HG03469 (cell line): ENCODE results near the gene KCNN2.

Experiments
- ATAC-seq: cut with Tn5 transposase; IDR thresholded peaks from one replicate; pipeline ENCODE4 v1.9.1; 2021; ENCODE audit warnings: mild to moderate bottlenecking, moderate library complexity, moderate number of reproducible peaks; ENCODE audit not compliant: unreplicated experiment

Gene KCNN2

DNA sequence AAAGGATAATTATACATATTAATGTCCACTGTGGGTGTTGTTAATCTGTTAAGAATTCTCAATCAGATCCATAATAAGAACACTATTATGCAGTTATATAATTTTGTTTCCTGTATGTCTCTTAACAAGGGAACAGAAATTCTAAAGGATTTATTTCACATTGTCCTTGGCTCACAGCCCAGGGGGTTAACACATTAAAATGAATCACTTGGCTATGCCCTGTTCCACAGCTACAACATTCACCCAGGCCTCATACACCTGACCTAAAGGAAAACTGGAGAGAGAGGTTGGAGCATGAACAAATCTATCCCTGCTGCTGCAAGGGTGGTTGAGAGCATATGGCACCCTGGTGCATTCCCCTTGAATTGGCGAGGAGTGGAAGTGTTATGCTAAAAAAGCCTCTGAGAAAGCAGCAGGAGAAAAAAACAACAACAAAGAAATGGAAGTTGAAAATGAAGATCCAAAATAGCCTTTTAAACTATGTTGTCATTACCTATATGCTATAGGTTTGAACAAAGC lies 116.0 kb downstream of the KCNN2 start:
- ATAC-seq, result no peak

GRCh38 chr5:114500756-114501155 lies 138.9 kb downstream of the KCNN2 start:
- ATAC-seq, result no peak

DNA sequence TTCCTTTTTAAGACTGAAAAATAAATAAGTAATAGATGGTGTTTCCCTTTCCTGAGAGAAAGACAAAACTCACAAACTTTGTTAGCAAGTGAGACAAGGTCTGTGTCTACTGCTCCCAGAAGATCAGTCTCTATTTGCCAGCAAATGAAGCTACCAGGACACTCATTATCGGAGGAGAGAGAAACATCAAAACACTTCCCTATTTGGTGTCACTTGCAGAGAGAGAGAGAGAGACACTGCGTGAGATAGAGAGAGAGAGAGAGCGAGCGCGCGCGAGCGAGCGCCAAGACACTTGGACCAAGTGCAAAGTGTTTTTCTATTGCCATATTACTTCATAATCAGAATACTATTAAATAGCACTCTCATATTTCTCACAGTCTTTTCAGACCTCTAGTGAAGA lies 142.7 kb downstream of the KCNN2 start:
- no peak for ATAC-seq

DNA sequence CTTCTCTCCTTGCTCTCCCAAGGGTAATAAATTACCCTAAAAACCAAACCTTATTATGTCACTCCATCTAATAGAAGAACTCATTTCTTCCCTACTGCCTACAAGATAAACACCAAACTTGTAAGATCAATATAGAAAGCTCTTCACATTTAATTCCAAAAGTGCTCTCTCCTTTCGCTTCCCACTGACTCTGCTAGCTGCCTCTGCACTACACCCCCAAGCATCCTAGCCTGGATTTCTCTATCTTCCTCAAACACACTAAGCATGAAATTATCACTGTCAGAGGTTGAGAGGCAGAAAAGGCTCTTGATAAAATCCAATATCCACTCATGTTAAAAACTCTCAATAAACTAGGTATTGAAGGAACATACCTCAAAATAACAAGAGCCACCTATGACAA lies 162.4 kb downstream of the KCNN2 start:
- no peak for ATAC-seq

DNA sequence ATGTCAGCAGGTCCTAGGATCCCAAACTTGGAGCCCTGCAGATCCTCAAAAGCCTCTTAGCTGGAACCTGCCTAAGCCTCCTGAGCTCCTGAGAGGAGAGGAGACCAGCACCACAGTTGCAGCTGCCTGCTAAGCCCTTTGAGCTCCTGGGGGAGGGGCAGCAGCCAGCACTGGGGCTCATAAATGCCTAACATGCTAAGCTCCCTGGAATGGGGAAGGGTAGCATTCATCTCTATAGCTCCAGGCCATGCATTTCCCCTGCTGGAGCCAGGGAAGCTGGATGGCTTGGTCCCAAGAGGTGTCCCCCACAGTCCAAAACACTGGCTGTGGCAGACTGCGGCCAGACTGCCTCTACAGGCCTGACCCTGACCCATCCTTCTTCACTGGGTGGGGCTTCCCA lies 182.7 kb downstream of the KCNN2 start:
- no peak for ATAC-seq
